GM23338 (cell line): Measurements from ENCODE around the gene SSTR5. TPM values are rescaled to one million over a fixed set of nuclear protein-coding genes. Genes with fewer than 3 reads are reported as not detected.

Source experiments
- ATAC-seq: fragments of 200-7000 bp; cut with Tn5 transposase; 3 replicates; pipeline ENCODE4 v1.9.1; 2020
- DNase-seq: peaks from one replicate; pipeline ENCODE4 v3.0.0-alpha.2; 2015; ENCODE audit warnings: low spot score
- H2AFZ ChIP-seq: fragments of 200-600 bp; sonication (generic); 2 replicates; pipeline ENCODE4 v1.8.0; 2016; ENCODE audit warnings: antibody characterized with exemption, mild to moderate bottlenecking, moderate library complexity
- H3F3A ChIP-seq: fragments of 200-600 bp; sonication (generic); replicated peaks from 2 replicates; pipeline ENCODE4 v1.8.0; 2017; ENCODE audit warnings: antibody characterized with exemption, mixed run types, low read depth
- H3K27ac ChIP-seq: fragments of 200-600 bp; sonication (generic); 2 replicates; pipeline ENCODE4 v1.6.1; 2016; ENCODE audit warnings: low read depth
- H3K27me3 ChIP-seq: fragments of 200-600 bp; sonication (generic); 2 replicates; pipeline ENCODE4 v1.8.0; 2016; ENCODE audit warnings: mild to moderate bottlenecking, mixed run types, moderate library complexity; ENCODE audit not compliant: insufficient read depth
- H3K36me3 ChIP-seq: fragments of 200-600 bp; sonication (generic); 2 replicates; pipeline ENCODE4 v1.8.0; 2016; ENCODE audit warnings: mild to moderate bottlenecking; ENCODE audit not compliant: insufficient read depth
- H3K4me1 ChIP-seq: fragments of 200-600 bp; sonication (generic); 2 replicates; pipeline ENCODE4 v1.8.0; 2016; ENCODE audit warnings: mild to moderate bottlenecking, moderate library complexity; ENCODE audit not compliant: insufficient read depth
- H3K4me2 ChIP-seq: fragments of 200-600 bp; sonication (generic); 2 replicates; pipeline ENCODE4 v1.7.1; 2017; ENCODE audit warnings: mixed run types
- H3K4me3 ChIP-seq: fragments of 200-600 bp; sonication (generic); 2 replicates; pipeline ENCODE4 v1.6.1; 2016; ENCODE audit warnings: mixed run types
- H3K79me2 ChIP-seq: fragments of 200-600 bp; sonication (generic); replicated peaks from 2 replicates; pipeline ENCODE4 v1.8.0; 2017; ENCODE audit warnings: mild to moderate bottlenecking; ENCODE audit not compliant: insufficient read depth
- H3K9me2 ChIP-seq: fragments of 200-600 bp; sonication (generic); 2 replicates; pipeline ENCODE4 v1.8.0; 2017; ENCODE audit not compliant: insufficient read depth
- H4K20me1 ChIP-seq: fragments of 200-600 bp; sonication (generic); replicated peaks from 2 replicates; pipeline ENCODE4 v1.8.0; 2017; ENCODE audit warnings: mild to moderate bottlenecking; ENCODE audit not compliant: insufficient read depth
- H3K27ac Mint-ChIP-seq: 2 replicates; pipeline ENCODE4 v1.8.0; 2020; ENCODE audit warnings: inconsistent platforms, mild to moderate bottlenecking, moderate library complexity, mixed read lengths
- H3K27me3 Mint-ChIP-seq: 3 replicates; pipeline ENCODE4 v1.8.0; 2022; ENCODE audit warnings: low read depth, mild to moderate bottlenecking, moderate library complexity, mixed read lengths, inconsistent platforms; ENCODE audit not compliant: insufficient read depth, poor library complexity
- H3K36me3 Mint-ChIP-seq: 3 replicates; pipeline ENCODE4 v1.8.0; 2021; ENCODE audit warnings: low read depth, mild to moderate bottlenecking, inconsistent platforms, moderate library complexity, mixed read lengths
- H3K4me1 Mint-ChIP-seq: 3 replicates; pipeline ENCODE4 v1.8.0; 2020; ENCODE audit warnings: mild to moderate bottlenecking, inconsistent platforms, mixed read lengths
- H3K4me3 Mint-ChIP-seq: 3 replicates; pipeline ENCODE4 v1.8.0; 2021; ENCODE audit warnings: moderate library complexity, mild to moderate bottlenecking, inconsistent platforms, mixed read lengths
- H3K9me3 Mint-ChIP-seq: 3 replicates; pipeline ENCODE4 v1.8.0; 2020; ENCODE audit warnings: moderate library complexity, mild to moderate bottlenecking, inconsistent platforms, mixed read lengths
- CTCF ChIP-seq, 2 experiments: fragments of 200-600 bp in 1 of 2; sonication (generic) in 1 of 2; conservative IDR thresholded peaks; 2 replicates each; pipeline versions ENCODE4 v1.5.1 to v1.6.1; 2016 to 2017; ENCODE audit warnings: antibody characterized with exemption in 2 of 2, low read depth in 2 of 2, mild to moderate bottlenecking in 2 of 2, moderate library complexity in 1 of 2
- ETS1 ChIP-seq: IDR thresholded peaks from 2 replicates; pipeline ENCODE4 v1.6.1; 2016; ENCODE audit warnings: antibody characterized with exemption
- EZH2 ChIP-seq: fragments of 200-600 bp; sonication (generic); IDR thresholded peaks from one replicate; pipeline ENCODE4 v1.8.0; 2017; ENCODE audit warnings: antibody characterized with exemption, mild to moderate bottlenecking, low read depth; ENCODE audit not compliant: unreplicated experiment
- NANOG ChIP-seq: IDR thresholded peaks from 2 replicates; pipeline ENCODE4 v1.6.1; 2016; ENCODE audit warnings: antibody characterized with exemption, borderline replicate concordance
- STAT1 ChIP-seq: IDR thresholded peaks from one replicate; pipeline ENCODE4 v1.6.1; 2016; ENCODE audit warnings: antibody characterized with exemption; ENCODE audit not compliant: unreplicated experiment
- ZNF462 ChIP-seq: fragments of 250-450 bp; sonication (Bioruptor Pico); IDR thresholded peaks from 2 replicates; pipeline ENCODE4 v1.5.0; 2020; ENCODE audit warnings: mild to moderate bottlenecking, moderate library complexity
- polyA plus RNA-seq: library from polyadenylated mRNA; unstranded; fragments of >200 nt; fragmentation: Nextera tagmentation; extraction: Ambion mirVana; gene quantifications from 2 replicates; pipeline ENCODE4 v1.2.1, GENCODE V29; 2016
- total RNA-seq: library from RNA; depleted of rRNA; stranded (reverse); fragments of >200 nt; shearing (Covaris generic); gene quantifications from 2 replicates; pipeline ENCODE4 v1.2.3, GENCODE V29; 2014

The SSTR5 gene
- total and polyA plus RNA-seq, 2 experiments from 2014 or later: 0.60 to 1.0 TPM

- DNase-seq (no peak), ATAC-seq (no peak)
- H3K9me2 ChIP-seq: no peaks in the 10 kb centered on the region
- no peak overlapping the region for H2AFZ ChIP-seq
- Mint-ChIP-seq H3K27ac (no peak overlapping the region), H3K9me3 (no peaks in the 10 kb centered on the region), H3K36me3 (no peaks in the 10 kb centered on the region), H3K27me3 (peaks cover 5% of the 10 kb centered on the region), H3K4me3 (no peak overlapping the region), H3K4me1 (no peaks in the 10 kb centered on the region)
- H3F3A ChIP-seq: no peaks in the 10 kb centered on the region
- TF ChIP-seq STAT1 (no peak), CTCF (conservative IDR thresholded peaks at IDR 0.05; ENCODE audit: low read depth in 2 of 2) (no peak), NANOG (no peak)
- H3K27ac ChIP-seq: no peak overlapping the region
- no peaks in the 10 kb centered on the region for H3K4me1 ChIP-seq
- H4K20me1 ChIP-seq: no peaks in the 10 kb centered on the region
- no peak overlapping the region for H3K4me3 ChIP-seq
- H3K4me2 ChIP-seq: no peak overlapping the region
- H3K27me3 ChIP-seq: no peaks in the 10 kb centered on the region
- H3K79me2 ChIP-seq: no peaks in the 10 kb centered on the region
- H3K36me3 ChIP-seq: no peaks in the 10 kb centered on the region
Observed at GRCh38 chr16:1127971-1128715, 55.6 kb downstream of the SSTR5 start.

GRCh38 chr16:1129106-1129960 is 56.8 kb downstream of the SSTR5 start:
- Histone ChIP-seq H3K4me2 (no peak overlapping the region), H3K27me3 (no peaks in the 10 kb centered on the region), H3K27ac (no peak overlapping the region), H3F3A (no peaks in the 10 kb centered on the region), H3K36me3 (no peaks in the 10 kb centered on the region), H3K79me2 (no peaks in the 10 kb centered on the region), H3K4me3 (no peak overlapping the region), H4K20me1 (no peaks in the 10 kb centered on the region), H3K4me1 (no peaks in the 10 kb centered on the region), H2AFZ (no peak overlapping the region), H3K9me2 (no peaks in the 10 kb centered on the region)
- DNase-seq (no peak), ATAC-seq (no peak)
- H3K4me1 Mint-ChIP-seq: no peaks in the 10 kb centered on the region
- no peak overlapping the region for H3K4me3 Mint-ChIP-seq
- H3K9me3 Mint-ChIP-seq: no peaks in the 10 kb centered on the region
- no peaks in the 10 kb centered on the region for H3K36me3 Mint-ChIP-seq
- H3K27me3 Mint-ChIP-seq: peaks cover 5% of the 10 kb centered on the region
- H3K27ac Mint-ChIP-seq: no peak overlapping the region
- TF ChIP-seq CTCF (conservative IDR thresholded peaks at IDR 0.05; ENCODE audit: low read depth in 2 of 2) (no peak), ETS1 (no peak), EZH2 (no peak), ZNF462 (CRISPR knock-in tag) (no peak)
